GOT3 (cell line): ENCODE measurements around the gene GAL3ST3.
"Not testable (repeated sequence)": the region's sequence is repeated elsewhere in the genome, so short reads cannot be mapped to it uniquely, and the experiment has no call there.

Source experiments
- DNase-seq: peaks from one replicate; lab custom pipeline; 2025; ENCODE audit warnings: mixed read lengths; lab: John Stamatoyannopoulos, UW

Gene GAL3ST3, protein sequence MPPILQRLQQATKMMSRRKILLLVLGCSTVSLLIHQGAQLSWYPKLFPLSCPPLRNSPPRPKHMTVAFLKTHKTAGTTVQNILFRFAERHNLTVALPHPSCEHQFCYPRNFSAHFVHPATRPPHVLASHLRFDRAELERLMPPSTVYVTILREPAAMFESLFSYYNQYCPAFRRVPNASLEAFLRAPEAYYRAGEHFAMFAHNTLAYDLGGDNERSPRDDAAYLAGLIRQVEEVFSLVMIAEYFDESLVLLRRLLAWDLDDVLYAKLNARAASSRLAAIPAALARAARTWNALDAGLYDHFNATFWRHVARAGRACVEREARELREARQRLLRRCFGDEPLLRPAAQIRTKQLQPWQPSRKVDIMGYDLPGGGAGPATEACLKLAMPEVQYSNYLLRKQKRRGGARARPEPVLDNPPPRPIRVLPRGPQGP

DNA sequence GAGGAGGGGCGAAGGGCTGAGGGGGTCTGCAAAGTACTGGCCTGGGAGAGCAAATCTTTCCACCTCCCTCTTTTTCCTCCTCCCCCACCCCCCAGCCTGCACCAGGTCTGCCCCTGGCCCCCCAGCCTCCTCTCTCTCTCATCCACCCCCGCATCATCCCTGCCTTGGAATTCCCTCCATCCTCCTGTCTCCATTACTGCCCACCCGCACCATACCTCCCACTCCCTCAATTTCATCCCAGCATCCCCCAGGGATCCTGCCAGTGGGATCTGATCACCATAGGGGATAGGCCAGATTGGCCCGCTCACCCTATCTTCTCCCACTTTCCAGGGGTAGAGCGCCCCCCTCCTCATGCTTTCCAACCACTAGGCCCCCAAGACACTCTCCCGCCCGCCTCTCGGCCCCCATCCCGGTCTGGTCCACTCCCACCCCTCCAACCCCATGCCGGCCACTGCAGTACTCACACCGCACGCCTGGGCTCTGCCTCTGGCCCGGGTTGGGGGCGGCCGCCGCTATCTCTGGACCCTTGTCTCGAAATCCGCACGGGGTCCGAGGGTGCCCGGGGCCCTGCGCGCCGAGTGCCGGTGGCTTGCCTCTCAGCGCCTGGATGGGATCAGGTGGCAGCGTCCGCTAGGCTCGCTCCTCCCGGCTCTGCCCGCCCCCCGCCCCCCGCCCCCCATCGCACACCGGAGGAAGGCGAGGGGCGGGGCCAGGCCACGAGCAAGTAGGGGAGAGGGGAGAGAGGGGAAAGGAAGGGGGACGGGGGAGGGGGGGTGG is at the start of gene GAL3ST3:
Gene GAL3ST3, minus strand, starts transcription at position 615 of the 777 bp plus-strand sequence. CDS start 3,746 bp downstream, outside the sequence.
- no peak for DNase-seq

DNA sequence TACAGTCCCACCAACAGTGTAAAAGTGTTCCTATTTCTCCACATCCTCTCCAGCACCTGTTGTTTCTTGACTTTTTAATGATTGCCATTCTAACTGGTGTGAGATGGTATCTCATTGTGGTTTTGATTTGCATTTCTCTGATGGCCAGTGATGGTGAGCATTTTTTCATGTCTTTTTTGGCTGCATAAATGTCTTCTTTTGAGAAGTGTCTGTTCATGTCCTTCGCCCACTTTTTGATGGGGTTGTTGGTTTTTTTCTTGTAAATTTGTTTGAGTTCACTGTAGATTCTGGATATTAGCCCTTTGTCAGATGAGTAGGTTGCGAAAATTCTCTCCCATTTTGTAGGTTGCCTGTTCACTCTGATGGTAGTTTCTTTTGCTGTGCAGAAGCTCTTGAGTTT is 43.2 kb upstream of the GAL3ST3 start:
- DNase-seq = not testable (repeated sequence)

DNA sequence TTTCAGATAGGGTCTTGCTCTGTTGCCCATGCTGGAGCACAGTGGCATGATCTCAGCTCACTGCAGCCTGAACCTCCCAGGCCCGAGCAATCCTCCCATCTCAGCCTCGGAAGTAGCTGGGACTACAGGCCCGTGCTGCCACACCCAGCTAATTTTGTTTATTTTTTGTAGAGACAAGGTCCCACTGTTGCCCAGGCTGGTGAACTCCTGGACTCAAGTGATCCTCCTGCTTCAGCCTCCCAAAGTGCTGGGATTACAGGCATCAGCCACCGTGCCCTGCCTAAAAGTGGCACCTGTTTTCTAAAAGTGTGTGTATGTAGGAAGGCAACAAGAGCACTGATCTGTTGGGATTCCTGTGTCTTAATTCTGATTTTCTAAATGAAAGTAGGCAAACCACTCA is 41.3 kb upstream of the GAL3ST3 start:
- DNase-seq = no peak

DNA sequence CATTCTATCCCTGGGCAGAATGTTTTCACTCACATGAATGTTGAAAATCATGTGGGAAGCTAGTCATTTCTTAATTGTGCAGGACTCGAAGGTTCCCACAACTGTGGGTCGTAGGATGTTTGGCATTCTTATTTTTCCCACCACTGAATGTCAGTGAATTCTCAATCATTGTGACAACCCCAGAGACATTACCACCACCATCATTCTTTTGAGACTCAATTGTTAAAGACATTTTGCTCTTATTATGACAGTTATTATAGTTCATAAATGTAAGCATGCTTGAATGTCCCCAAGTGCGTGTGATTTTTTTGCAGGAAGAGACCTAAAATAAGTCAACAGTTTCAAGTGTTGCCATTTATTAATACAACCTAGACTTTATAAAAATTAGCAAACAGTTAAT is 40.1 kb upstream of the GAL3ST3 start:
- no peak for DNase-seq

DNA sequence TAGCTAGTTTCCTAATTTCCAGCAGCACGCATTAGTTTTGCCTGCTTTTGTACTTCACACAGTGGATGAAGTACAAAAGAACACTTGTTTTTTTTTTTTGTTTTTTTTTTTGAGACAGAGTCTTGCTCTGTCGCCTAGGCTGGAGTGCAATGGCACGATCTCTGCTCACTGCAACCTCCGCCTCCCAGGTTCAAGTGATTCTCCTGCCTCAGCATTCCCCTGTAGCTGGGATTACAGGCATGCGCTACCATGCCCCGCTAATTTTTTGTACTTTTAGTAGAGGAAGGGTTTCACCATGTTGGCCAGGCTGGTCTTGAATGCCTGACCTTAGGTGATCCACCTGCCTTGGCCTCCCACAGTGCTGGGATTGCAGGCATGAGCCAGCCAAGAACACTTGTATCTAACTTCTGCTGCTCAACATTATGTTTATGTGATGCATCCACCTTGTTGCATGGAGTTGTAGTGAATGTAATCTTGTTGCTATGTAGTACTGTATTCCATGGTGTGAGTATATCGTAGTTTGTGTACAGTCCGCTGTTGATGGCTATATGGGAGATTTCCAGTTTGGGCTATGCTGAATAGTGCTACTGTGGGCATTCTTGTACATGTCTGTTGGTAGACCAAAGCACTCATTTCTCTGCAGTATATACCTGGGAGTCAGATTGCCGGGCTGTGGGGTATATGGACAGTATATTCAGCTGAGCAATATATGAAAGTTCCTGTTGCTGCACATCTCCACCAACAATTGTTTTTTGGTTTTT is 38.4 kb upstream of the GAL3ST3 start:
- no peak for DNase-seq

DNA sequence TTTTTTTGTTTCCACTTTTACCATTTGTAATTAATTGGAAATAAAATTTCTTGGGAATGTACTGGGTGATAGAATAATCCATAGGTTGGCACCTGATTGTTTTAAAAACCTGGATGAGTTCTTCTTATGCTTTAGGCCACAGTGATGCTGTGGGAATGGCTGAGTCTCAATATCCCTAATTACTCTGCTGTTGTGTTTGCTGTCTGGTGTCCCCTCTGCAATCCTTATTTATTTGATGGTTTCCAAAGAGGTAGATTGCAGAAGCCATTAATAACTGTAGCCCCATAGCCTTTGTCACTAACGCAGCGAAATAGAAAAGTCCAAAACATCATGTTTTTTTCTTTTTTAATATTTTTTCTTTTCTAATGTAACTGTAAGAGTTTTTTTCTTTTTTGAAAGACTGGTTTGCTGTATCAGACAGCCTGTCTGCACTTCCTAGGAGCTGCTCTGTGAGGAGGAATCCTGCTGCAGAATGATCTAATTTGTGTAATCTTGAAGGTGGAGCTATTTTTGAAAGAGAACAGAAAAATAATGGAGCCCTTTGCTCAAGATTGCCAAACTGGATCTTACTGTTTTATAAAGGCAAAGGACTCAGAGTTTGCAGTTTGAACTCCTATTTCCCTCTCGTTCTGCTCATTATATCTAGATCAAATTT is 36.0 kb upstream of the GAL3ST3 start:
- no peak for DNase-seq

DNA sequence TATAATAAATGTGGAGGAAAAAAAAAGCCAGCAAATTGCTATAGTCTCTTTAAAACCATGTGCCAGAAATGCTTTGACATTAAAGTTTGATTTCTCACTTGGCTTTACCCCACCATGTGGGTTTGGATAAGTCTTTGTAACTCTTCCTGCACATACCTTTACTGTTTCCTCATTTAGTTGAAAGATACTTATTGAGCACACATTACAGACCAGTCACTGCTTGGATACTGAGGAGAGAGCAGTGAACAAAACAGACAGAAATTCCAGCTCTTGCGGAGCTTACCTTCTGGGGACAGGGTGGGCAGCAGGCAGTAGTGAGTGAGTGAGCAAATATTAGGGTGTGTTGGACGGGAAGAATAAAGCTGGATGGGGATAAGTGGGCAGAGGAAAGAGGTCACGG is 34.8 kb upstream of the GAL3ST3 start:
- no peak for DNase-seq

DNA sequence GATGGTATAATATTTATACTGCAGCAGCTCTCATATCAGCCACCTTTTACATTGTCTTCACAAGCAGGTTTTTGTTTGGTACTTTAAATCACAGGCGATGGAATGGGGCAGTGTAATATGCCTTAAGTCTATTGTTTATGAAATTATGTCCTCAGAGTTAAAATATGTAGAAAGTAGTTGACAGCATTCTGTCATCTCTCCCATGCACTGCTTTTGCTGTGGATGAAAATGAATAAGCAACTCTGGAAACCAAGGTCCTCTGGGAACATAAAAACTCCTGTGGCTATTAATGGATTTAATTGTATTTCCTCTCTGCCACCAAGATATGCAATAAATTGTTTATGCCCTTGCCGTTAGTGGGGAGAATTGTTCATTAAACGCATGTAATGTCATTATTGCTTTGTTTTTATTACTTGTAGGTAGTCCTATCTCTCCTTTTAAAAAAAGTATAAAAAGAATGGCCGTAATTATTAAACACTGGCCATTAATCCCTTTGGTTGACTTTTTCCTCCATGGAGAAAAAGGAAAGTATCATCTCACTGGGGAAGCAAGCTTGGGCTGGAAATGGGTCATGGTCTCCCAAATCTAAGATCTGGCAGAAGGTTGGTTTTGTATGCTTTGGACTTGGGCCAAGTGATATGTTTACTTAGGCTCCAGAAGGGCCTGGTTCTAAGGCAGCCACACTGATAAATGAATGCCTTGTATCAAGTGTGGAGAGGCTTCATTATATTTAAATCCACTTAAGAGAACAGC is 34.2 kb upstream of the GAL3ST3 start:
- DNase-seq = no peak

DNA sequence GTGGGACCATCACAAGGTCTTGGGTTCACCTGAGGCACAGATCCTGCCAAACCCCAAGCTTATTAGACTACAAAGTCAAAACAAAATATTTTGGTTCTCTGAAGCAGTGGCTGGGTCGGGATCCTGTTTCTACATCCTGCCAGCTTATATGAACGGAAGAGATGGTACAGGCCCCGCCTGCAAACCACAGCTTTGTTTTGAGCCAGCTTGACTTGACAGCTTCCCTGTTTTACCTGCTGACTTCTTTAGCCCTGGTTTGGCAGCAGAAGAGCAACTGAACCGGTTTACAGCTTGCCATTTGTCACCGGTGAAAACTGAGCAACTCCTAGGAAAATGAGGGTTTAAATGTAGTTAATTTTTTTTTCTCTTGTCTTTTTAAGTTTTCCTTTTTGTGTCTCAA is 32.5 kb upstream of the GAL3ST3 start:
- DNase-seq = no peak

DNA sequence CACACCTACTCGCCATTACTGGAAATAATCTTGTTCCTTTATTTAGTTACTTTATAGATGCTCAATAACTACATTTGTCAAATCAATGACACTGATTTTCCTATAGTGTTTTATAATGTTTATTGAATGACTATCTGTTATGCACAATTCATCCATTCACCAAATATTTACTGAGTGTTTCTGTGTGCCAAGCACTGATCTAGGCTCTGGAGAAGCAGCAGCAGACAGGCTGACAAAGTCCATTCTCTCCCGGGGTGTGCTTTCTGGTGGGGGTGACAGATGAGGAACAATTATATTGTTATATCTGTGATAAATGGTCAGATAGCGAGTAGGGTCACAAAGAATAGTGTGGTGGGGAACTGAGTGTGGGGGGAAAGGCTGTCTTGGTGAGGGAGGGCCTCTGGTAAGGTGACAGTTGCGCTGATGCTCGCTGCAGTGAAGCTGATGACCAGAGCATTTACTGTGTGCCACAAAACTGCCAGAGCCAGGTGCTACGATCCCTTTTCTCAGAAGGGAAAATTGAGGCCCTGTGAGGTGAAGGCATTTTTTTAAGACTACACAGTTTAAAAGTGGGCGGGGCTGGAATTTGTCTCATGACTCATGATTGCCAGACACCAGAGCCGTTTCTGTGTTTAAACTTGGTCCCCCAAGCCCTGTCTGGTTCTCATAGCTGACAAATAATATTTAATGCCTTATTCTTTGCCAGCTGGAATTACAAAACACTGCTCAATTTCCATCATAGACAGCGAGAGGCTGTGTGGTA is 31.3 kb upstream of the GAL3ST3 start:
- DNase-seq = no peak

DNA sequence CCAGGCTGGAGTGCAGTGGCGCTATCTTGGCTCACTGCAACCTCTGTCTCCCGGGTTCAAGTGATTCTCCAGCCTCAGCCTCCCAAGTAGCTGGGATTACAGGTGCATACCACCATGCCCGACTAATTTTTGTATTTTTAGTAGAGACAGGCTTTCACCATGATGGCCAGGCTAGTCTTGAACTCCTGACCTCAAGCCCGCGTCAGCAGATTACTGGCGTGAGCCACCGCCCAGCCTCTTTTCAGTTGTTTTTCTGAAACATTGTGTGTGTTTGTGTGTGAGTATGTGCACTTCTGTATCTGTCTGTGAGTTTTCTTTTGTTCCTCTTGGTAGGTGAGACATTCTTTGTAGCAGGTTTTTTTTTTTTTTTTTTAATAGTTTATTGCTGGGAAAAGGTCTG is 30.0 kb upstream of the GAL3ST3 start:
- DNase-seq = not testable (repeated sequence)

DNA sequence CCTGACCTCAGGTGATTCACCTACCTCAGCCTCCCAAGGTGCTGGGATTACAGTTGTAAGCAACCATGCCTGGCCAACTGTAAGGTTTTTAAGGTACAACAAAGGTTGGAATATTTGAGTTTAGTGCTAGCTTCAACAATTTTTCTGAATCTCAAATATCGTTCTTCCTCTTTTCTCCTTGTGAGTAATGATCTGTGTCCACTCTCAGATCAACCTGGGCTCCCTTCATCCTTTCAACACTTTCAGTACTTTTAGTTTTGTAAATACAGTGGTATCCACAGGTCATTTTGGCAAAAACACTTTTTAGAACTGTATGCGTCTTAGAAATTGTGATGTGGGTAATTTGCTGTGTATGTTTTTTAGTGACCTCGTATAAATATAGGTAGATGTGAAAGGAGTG is 29.0 kb upstream of the GAL3ST3 start:
- DNase-seq = no peak

DNA sequence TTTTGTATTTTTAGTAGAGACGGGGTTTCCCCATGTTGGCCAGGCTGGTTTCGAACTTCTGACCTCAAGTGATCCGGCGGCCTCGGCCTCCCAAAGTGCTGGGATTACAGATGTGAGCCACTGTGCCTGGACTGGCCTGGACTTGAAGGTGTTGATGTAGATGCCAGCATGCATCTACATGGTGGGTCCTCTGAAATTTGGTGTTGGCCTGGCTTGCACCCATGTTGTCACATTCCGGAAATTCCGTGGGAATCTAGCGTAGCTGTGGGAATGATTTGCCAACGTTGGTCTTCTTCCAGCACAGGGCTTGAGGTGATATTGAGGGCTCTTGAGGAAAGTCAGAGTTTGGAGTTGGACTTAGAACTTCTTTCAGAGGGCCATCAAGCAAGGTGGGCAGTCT is 27.6 kb upstream of the GAL3ST3 start:
- no peak for DNase-seq

DNA sequence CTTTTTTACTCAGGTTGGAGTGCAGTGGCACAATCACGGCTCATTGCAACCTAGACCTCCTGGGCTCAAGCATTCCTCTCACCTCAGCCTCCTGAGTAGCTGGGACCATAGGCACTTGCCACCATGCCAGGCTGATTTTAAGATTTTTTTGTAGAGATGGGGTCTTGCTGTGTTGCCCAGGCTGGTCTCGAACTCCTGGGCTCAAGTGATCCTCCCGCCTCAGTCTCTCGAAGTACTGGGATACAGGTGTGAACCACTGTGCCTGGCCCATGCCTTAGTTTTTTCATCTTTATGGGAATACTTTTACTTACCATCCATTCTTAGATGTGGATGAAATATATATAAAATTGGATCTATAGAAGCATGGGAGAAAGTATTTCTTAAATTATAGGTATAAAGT is 26.3 kb upstream of the GAL3ST3 start:
- no peak for DNase-seq

DNA sequence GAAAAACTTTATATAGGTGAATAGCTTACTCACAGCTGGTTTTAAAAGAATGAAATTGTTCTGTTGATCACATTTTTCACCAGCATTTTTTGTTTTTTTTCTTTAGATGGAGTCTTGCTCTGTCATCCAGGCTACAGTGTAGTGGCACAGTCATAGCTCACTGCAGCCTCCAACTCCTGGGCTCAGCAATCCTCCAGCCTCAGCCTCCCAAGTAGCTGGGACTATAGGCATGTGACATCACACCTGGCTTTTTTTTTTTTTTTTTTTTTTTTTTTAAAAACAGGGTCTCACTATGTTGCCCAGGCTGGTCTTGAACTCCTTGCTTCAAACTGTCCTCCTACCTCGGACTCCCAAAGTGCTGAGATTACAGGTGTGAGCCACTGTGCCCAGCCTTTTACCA is 24.7 kb upstream of the GAL3ST3 start:
- no peak for DNase-seq

DNA sequence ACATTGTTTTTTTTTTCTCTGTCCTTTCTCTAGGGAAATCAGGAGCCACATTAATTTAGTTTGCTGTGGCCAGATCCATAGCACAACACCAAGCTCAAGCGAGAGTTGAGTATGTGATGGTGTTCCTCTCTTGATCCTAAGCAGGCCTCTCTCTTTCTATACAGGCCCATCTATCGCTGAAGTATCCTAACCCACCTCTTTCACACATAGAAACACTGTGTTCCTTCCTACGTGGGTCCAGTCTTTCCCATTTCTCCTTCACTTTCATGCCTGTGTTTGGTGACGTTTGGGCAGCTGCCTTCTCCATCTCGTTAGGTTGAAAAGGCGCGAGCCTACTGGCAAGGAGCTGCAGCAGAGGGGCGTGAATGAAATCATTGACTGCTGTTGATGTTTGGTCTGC is 23.6 kb upstream of the GAL3ST3 start:
- DNase-seq = no peak

DNA sequence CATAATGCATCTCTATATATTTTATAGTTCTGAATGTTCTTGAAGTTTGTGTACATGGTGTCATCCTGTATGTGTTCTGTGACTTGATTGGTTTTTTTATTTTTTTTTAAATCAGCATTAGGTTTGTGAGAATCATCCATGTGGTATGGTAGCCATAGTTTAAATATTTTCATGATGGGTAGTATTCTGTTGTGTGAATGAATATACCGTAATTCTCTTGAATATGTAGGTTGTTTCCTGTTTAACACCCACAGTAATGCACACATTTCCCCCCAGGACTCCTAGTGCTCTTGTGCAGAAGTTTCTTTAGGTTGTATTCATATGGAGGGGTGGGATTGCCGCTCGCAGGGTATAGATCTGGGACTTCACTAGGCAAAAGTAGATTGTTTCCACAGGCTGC is 23.1 kb upstream of the GAL3ST3 start:
- DNase-seq = no peak

DNA sequence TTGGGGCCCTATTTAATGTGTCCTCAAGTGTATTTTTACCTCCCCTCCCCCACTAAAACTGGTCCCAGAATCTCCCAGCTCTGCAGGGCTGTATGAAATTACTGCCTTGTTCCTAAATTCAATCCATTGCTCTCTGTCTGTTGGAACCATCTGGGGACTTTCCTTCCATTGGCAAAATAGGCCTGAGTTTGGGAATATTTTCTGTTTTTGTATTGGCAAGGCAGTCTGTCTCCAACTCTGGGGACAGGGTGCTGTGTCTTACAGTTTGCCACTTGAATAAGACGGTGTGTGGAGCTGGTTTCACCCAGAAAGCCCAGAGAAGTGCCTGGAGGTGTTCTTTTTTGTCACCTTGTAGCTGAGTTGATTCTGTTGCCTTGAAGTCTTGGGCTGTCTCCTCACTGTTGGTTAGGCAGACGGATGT is 22.4 kb upstream of the GAL3ST3 start:
- DNase-seq = no peak

DNA sequence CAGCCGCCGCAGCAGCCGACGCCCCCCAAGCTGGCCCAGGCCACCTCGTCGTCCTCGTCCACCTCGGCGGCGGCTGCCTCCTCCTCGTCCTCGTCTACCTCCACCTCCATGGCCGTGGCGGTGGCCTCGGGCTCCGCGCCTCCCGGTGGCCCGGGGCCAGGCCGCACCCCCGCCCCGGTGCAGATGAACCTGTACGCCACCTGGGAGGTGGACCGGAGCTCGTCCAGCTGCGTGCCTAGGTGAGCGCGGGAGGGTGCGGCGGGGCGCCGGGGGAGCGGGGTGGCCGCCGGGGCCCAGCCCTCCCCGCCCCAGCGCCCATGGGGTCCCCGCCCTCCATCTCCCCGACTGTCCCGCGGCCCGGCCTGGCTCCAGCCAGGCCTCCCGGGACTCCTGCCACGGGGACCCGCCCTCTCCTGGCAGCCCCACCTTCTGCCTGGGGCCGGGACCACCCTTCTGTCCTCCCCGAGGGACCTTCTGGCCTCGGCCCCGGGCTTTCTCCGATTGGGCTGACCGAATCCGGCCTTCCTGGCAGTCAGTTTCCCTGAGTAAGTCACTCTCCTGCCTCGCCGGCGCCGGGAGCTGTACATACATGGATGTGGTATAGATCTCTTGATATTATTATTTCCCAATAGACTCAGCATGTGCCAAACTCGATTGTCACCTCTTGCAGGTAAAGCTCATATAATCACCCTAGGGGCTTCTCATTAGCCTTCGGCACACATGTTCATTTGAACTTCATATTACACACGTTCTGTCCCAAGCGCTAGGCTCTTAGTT is 21.8 kb upstream of the GAL3ST3 start:
- DNase-seq = no peak
